ENCODE measurements around the gene PKNOX2.

PKNOX2 gene

GRCh38 chr11:125422681-125423080 is 258.1 kb downstream of the PKNOX2 start:
- no peak for DNase-seq

- DNase-seq: no peak
These were observed 258.8 kb downstream of the PKNOX2 start for GRCh38 chr11:125423247-125423849.

GRCh38 chr11:125425601-125426000 is 261.1 kb downstream of the PKNOX2 start:
- DNase-seq: no peak

DNA sequence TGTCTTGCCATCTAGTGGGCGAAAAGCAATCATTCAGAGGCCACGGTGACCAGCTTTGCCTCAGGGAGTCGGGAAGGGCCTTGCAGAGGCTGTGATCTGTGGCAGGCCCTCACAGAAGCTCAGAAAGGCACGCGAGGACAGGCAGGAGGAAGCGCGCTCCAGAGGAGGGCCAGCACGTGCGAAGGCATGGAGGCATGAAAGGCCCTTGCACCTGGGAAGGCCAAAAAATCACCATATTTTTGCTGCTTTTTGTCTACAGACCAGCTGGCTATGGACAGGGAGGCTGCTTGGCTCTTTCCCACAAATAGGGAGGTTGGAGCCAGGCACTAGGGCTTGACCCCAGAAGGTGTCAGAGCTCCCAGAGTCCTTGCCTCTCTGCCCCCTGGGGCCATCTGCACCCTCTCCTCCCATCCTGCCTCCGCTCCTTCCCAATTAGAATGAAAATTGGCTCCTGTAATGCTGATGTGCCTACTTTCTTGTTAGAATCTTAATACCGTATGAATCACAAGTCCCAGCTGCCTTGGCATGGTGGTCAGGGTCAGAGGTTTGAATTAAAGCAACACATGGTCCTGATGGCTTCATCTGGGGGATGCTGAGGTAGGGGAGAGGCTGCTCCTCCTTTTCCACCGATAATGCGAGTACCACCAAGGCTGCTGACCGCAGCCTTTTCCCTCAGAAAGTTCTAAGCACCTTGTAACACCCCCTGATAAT is 262.4 kb downstream of the PKNOX2 start:
- DNase-seq: no peak

DNA sequence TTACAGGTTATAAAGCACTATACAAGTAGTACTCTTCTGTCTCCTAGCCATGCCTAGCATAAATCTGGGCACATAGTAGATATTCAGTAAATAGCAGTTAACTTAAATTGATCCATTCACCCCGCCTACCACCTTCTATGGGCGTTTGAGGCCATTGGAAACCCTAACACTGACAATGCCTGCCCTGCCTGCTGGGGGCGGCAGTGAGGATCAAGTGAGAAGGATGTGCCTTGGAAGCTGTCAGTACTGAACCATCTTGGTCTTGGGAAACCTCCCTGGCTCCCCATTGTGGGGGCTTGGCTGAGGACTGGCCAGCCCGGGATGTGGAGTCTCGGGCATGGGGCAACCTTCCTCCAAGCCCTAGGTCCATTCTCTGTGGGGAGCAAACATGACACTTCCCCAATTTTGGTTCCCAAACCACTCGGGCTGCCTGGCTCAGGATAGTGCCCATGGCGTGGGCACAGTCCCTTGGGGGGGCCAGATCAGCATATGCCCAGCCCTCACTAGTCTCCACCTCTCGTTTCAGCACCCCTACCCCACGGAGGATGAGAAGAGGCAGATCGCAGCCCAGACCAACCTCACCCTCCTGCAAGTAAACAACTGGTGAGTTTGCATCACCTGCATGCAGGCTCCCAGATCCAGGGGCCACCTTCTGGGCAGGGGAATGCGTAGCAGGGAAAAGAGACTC is 264.1 kb downstream of the PKNOX2 start:
- no peak for DNase-seq

DNA sequence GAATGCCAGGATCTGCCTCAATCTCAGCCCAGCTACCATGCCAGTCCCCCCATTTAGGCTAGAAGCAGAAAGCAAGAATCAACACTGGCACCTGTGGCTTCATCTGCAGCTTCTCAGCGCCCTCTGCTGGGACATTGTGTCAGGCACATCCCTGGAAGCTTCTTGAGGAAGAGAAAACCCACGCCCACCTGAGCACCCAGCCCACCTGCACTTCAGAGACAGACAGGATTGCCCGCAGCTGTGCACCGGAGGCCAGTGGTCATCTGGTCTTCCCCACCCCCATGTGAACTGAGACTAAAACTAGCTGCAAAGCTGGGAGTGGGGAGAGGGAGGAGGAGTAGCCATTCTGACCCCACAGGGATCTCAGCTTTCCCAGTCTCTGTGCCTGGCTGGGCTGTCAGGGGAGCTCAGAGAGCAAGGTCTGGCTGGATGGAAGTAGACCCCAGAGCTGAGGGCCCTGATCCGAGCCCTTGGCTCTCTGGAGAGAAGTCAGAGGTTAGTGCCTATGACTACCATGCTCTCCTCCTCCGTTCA is 264.7 kb downstream of the PKNOX2 start:
- peak; percentile 49 for DNase-seq

DNA sequence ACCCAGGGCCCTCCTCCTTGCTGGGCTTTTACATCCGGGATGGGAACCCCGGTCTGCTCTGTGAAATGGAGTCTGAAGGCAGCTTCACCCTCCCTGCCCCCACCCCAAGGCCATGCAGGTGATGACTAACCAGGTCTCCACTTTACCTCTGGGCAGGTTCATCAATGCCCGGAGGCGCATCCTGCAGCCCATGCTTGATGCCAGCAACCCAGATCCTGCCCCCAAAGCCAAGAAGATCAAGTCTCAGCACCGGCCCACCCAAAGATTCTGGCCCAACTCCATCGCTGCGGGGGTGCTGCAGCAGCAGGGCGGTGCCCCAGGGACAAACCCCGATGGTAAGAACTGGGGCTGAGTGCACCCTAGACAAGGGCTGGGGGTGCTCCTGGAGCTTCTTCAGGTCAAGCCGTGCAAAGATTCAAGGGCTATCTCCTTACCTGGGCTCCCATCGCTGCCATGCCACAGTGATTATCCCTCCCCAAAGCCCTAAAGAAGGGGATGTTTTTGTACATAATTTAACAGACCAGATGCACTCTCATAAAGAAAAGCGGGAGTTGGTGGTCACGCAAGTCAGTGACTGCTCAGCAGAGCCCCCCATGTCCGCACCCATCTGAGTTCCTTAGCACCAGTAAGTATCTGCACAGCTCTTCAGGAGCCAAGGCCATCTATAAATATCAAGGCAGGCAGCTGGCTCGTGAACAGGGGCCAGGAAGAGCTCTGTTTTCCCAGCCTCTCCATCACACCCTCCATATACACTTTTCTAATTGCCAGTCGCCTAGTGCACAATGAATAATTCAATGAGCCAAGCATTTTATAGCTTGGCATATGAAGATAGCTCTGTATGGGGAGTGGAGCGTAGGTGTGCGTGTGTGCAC is 265.5 kb downstream of the PKNOX2 start:
- DNase-seq: no peak

DNA sequence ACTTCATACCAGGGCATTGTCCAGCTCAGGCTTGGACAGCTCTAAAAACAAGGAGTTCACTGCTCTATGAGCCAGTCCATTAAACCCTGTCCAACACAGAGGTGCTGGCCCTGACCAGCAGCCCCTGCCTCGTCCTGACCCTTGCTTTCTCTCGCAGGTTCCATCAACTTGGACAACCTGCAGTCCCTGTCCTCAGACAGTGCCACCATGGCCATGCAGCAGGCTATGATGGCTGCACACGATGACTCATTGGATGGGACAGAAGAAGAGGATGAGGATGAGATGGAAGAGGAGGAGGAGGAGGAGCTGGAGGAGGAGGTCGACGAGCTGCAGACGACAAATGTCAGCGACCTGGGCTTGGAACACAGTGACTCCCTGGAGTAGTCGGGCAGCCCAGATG is 266.5 kb downstream of the PKNOX2 start:
- DNase-seq: no peak

DNA sequence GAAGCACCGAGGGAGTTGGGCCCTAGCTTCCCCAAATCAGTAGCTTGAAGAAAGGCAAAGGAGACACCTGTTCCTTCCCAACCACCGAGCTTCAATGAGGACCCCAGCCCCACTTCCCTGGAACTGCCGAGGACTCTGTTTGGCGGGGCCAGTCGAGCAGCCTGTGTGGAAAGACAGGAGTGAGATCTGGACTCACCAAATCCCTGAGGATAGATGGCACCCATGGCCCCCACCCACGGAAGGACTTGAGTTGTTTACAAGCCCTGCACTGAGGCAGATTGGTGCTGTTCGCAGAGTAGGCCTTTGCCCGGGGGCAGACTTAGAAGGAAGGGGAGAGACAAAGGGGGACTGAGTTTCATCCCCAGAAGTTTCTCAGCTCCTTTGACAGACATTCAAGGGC is 266.9 kb downstream of the PKNOX2 start:
- no peak for DNase-seq

DNA sequence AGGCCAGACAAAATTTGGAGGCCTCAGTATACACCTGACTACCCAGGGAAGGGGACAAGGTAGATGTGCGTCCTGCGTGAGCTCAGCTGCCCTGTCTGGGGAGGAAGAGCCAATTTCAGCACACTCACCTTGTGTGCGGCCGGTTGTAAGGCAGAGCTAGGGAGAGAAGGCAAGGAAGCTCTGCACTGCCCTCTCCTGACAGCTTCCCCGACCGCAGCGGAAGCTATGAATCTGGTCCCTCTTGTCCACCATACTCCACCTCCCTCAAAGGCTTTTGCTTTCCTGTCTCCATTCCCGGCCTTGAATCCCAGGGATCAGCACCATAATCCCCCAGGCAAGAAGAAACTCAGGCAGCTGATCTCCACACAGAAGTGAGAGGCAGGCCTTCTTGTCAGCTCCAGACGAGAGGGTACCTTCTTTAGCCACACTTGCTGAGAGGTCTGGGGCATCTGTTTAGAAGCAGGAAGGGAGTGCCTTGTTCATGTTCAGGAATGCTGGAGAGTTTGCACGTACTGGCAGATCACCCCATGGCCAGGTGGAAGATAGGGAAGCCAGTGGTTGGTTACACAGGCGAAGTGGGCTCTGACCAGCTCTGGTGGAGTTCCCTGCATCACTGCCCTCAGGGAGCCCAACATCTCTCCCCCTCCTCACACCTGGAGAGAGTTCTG is 269.0 kb downstream of the PKNOX2 start:
- DNase-seq: peak; percentile 3

DNA sequence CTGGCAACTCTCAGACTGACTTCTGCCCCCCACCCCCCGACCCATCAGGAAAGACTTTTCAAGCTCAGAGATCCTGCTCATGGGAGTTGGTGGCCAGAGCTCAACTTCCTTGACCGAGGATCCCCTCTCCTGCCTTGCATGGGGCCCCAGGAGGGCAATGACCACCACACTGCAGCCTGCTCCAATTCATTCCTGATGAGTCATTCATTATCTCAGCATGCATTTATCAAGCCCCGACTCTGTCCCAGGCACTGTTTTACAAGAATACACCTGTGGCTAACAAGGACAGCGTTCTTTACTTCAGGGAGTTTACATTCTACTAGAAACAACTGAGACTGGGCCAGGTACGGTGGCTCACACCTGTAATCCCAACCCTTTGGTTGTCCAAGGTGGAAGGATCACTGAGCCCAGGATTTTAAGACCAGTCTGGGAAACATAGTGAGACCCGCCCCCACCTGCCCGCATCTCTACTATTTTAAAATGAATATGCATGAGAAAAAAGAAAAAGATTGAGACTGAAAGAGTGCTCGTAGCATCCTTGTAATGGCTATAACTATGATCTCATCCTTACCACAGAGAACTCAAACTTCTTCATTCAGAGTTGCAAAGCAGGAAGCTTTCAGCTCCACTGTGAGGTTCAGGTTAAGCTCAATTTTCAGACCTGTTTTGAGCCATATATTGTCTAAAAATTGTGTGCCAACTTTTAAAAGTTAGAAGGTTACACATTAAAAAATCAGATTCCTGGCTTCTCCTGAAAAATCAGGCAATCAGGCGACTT is 271.1 kb downstream of the PKNOX2 start:
- no peak for DNase-seq

DNA sequence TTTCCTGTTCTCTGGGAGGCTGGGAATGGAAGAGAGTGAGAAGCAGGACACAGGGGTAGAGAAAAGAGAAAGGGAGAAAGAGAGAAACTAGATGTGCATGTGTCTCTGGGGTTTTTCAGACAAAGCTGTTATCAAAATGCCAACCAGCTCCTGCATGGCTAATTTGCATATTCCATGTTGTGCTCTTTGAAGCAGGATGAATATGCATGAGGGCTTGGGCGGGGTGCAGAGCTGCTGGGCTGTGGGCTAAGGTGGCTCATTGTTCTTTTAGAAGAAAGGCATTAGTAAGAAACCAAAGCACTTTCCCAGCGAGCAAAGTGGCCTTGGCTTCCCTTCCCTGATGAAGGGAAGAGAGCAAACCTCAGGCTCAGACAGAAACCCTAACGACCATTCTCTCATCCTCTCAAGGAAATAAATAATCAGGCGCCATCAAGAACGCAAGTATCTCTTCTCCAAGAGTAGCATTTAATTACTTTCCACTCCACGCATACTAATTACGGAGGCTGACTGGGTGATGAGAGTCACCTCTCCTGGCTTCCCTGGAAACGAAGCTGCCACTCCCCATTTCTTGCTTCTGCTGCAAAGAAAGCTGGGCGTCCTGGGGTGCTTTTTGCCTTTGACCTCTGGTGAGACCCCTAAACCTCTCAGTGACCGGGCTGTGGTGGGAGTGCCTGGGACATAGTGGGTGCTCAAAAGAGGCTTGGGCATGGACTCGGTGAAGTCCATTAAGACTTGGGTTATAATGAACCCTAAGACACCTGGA is 277.3 kb downstream of the PKNOX2 start:
- DNase-seq: no peak

- DNase-seq: no peak
These were observed 278.4 kb downstream of the PKNOX2 start for GRCh38 chr11:125442946-125443345.

- DNase-seq: no peak
These were observed 279.3 kb downstream of the PKNOX2 start for GRCh38 chr11:125443767-125444311.

DNA sequence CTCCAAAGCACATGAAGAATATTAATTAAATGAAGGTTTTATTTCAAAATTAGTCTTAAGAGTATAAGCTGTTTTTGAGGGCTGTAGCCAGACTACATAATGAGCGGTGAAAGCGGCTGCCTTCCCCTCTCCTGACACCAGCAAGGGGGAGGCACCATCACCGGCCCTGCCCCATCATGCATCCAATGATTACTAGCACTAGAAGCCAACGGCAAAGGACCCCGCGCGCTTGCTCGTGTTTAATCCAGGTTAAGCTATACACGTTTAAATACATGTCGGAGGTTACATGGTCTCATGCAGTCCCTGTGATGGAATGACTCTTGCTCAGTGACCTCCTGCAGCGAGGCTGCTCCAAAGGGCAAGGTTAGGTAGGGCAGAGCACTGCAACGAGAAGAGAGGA is 281.2 kb downstream of the PKNOX2 start:
- DNase-seq: no peak

DNA sequence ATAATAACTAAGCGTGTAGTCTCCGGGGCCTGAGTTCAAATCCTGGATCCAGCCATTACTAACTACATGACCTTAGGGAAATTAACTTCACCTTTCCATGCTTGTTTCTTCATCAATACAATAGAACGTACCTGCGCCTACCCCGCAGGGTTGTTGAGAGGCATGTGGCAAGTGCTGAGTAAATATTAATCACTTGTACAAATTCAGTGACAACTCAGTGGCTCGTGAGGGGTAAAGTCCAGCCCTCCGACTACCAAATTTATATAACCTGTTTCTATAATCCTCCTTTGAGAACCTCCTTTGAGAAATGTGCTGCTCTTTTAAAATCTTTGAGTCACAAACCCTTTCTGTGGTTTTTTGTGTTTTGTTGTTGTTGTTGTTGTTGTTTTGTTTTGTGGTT is 281.7 kb downstream of the PKNOX2 start:
- no peak for DNase-seq

- DNase-seq: no peak
These were observed 283.2 kb downstream of the PKNOX2 start for GRCh38 chr11:125447721-125448120.

DNA sequence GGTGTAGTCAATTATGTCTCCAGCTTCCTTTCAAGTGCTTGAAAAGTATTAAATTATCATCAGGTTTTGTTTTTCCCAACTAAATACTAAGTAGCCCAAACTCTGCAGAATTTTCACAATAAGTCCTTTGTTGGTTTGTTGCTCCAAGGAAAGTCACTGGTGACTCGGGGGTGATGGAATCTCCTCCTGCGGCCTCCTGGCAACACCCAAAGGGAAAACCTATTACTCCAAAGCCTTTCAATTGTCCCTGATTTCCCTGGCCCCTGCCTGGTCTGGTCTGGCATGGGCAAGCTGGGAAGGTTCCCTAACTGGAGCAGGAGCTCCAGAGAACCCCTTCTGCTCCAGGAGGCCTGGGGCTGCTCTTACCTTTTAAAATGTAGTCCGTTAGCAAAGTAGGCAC is 283.6 kb downstream of the PKNOX2 start:
- DNase-seq: no peak

DNA sequence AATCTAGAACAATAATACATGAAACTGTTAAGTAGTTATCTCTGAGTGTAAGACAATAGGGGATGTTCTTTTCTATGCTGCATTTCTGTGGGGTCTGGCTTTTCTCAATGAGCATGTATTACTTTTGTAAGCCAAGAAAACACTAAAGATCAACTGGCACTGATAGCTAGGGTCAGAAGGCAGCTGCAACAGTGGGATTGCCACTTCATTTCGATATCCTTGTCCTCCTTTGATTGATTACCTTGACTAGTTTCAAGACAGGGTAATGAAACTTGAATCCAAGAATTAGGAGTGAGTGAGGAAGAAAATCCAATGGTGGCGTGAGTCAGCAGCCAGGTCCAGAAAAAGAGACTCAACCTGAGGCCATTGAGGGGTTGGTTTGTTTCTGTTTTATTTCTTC is 285.0 kb downstream of the PKNOX2 start:
- DNase-seq: no peak

GRCh38 chr11:125451400-125452124 is 287.0 kb downstream of the PKNOX2 start:
- DNase-seq: peak; percentile 45

Measured in NCI-H2171 treated with DMSO at 0.1 percent for 48 hours (cell line).